ENCODE data around the gene SLC2A10. TPM values are rescaled to one million over a fixed set of nuclear protein-coding genes. Genes with fewer than 3 reads are reported as not detected.

SLC2A10 gene
- total RNA-seq, 4 donors from 2014 or later = 10.0 to 20.1 (median 11.5) TPM

- no peaks in the 10 kb centered on the region for H3K4me1 ChIP-seq
- TF ChIP-seq POLR2A (IDR thresholded peaks at IDR 0.05) (no peak), POLR2AphosphoS5 (IDR thresholded peaks at IDR 0.05) (no peak), EP300 (IDR thresholded peaks at IDR 0.05) (no peak)
- TF ChIP-seq, protein P1, sequence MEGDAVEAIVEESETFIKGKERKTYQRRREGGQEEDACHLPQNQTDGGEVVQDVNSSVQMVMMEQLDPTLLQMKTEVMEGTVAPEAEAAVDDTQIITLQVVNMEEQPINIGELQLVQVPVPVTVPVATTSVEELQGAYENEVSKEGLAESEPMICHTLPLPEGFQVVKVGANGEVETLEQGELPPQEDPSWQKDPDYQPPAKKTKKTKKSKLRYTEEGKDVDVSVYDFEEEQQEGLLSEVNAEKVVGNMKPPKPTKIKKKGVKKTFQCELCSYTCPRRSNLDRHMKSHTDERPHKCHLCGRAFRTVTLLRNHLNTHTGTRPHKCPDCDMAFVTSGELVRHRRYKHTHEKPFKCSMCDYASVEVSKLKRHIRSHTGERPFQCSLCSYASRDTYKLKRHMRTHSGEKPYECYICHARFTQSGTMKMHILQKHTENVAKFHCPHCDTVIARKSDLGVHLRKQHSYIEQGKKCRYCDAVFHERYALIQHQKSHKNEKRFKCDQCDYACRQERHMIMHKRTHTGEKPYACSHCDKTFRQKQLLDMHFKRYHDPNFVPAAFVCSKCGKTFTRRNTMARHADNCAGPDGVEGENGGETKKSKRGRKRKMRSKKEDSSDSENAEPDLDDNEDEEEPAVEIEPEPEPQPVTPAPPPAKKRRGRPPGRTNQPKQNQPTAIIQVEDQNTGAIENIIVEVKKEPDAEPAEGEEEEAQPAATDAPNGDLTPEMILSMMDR (IDR thresholded peaks at IDR 0.05) = no peak
- H3K9me3 ChIP-seq = no peaks in the 10 kb centered on the region
- WGBS, 2 donors (ENCODE audit: low coverage in 1 of 2) = 46 to 53% methylated on average over 6 to 7 of the region's 7 CpGs
- H3K36me3 ChIP-seq = no peaks in the 10 kb centered on the region
- no peak for ATAC-seq
- H3K27ac ChIP-seq = no peak overlapping the region
- H3K4me3 ChIP-seq = no peak overlapping the region
- peaks cover 58% of the 10 kb centered on the region for H3K27me3 ChIP-seq
Observed at GRCh38 chr20:46746956-46747526, 37.6 kb downstream of the SLC2A10 start.

- Histone ChIP-seq H3K27ac (no peak overlapping the region), H3K27me3 (peaks cover 54% of the 10 kb centered on the region), H3K4me1 (peaks cover 0 to 4% (median 0%) of the 10 kb centered on the region in 3 donors), H3K9me3 (no peaks in the 10 kb centered on the region), H3K4me3 (no peak overlapping the region), H3K36me3 (no peaks in the 10 kb centered on the region)
- ATAC-seq = no peak
- 60 to 73% methylated on average over 2 to 3 of the region's 3 CpGs for WGBS, 2 donors (ENCODE audit: low coverage in 1 of 2)
- TF ChIP-seq POLR2A (IDR thresholded peaks at IDR 0.05) (no peak), POLR2AphosphoS5 (IDR thresholded peaks at IDR 0.05) (no peak), EP300 (IDR thresholded peaks at IDR 0.05) (no peak)
- TF ChIP-seq, protein P1 (IDR thresholded peaks at IDR 0.05) = no peak
Observed at GRCh38 chr20:46749147-46749546, 39.7 kb downstream of the SLC2A10 start.

DNA sequence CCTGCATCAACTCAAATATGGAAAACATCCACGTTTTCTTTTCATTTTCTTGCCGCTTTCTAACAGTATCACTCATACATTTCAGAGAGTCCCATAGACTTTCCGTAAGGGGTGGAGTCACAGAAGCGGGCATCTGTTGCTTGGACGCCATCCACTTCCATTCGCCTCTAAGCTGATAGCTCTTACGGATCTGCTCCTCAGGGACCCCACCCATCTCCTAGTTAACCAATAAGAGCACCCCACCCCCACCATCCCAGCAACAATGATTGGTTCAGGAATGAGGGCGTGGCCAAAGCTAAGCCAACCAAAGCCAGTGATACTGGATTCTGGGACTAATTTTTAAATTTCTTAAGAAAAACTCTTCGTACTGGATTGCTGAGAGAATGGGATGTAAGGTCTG, 42.4 kb downstream of the SLC2A10 start:
- peaks cover 0 to 4% (median 0%) of the 10 kb centered on the region in 3 donors for H3K4me1 ChIP-seq
- H3K27me3 ChIP-seq = peaks cover 33% of the 10 kb centered on the region
- ATAC-seq = no peak
- TF ChIP-seq EP300 (IDR thresholded peaks at IDR 0.05) = no peak
- TF ChIP-seq POLR2AphosphoS5 (IDR thresholded peaks at IDR 0.05) = no peak
- H3K27ac ChIP-seq = no peak overlapping the region
- no peaks in the 10 kb centered on the region for H3K9me3 ChIP-seq
- H3K4me3 ChIP-seq = no peak overlapping the region
- H3K36me3 ChIP-seq = no peaks in the 10 kb centered on the region
- 59 to 64% methylated on average over 5 to 7 of the region's 9 CpGs for WGBS, 2 donors (ENCODE audit: low coverage in 1 of 2)

- Histone ChIP-seq H3K4me3 (no peak overlapping the region), H3K4me1 (peaks cover 0 to 5% (median 0%) of the 10 kb centered on the region in 3 donors), H3K9me3 (no peaks in the 10 kb centered on the region), H3K27me3 (peaks cover 38% of the 10 kb centered on the region), H3K27ac (no peak overlapping the region), H3K36me3 (no peaks in the 10 kb centered on the region)
- TF ChIP-seq, protein P1 (IDR thresholded peaks at IDR 0.05) = peak; percentile 50 to 71 (median 61)
- TF ChIP-seq POLR2AphosphoS5 (IDR thresholded peaks at IDR 0.05) = no peak
- ATAC-seq = no peak
- WGBS, 2 donors (ENCODE audit: low coverage in 1 of 2) = 0 to 10% methylated on average over 2 to 6 of the region's 10 CpGs
Observed at GRCh38 chr20:46752728-46753127, 43.3 kb downstream of the SLC2A10 start.

GRCh38 chr20:46755483-46756413, 46.3 kb downstream of the SLC2A10 start:
- no peak for TF ChIP-seq EP300 (IDR thresholded peaks at IDR 0.05)
- TF ChIP-seq POLR2A (IDR thresholded peaks at IDR 0.05) = no peak
- TF ChIP-seq POLR2AphosphoS5 (IDR thresholded peaks at IDR 0.05) = no peak
- TF ChIP-seq, protein P1 (IDR thresholded peaks at IDR 0.05) = no peak

More at GRCh38 chr20:46755483-46756413, 46.3 kb downstream of the SLC2A10 start:
- Histone ChIP-seq H3K9me3 (no peaks in the 10 kb centered on the region), H3K36me3 (no peaks in the 10 kb centered on the region), H3K27me3 (peaks cover 35% of the 10 kb centered on the region), H3K4me1 (peaks cover 0 to 12% (median 0%) of the 10 kb centered on the region in 3 donors), H3K27ac (no peak overlapping the region), H3K4me3 (no peak overlapping the region)
- no peak for ATAC-seq
- 85 to 86% methylated on average over 11 of the region's 11 CpGs for WGBS, 2 donors (ENCODE audit: low coverage in 1 of 2)

Measured in gastroesophageal sphincter (tissue), 4 donors.